CMK (cell line): ENCODE measurements around the gene ARHGAP31.
A peak's percentile ranks its signal among the peaks of the same experiment; 100 is the strongest.

Experiments
- DNase-seq: peaks from one replicate; pipeline ENCODE4 v3.0.0-alpha.2; 2010; ENCODE audit warnings: low read depth

Gene ARHGAP31

DNA sequence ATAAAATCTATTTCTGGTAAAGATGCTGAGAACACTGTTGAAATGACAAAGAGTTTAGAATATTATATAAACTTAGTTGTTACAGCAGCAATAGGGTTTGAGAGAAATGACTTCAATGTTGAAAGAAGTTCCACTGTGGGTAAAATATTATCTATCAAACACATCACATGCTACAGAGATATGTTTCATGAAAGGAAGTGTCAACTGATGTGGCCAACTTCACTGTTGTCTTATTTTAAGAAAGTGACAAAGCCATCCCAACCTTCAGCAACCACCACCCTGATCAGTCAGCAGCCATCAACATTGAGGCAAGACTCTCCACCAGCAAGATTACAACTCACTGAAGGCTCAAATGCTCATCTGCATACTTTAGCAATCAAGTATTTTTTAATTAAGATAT lies 149.0 kb downstream of the ARHGAP31 start:
- DNase-seq: no peak

GRCh38 chr3:119444590-119444989 lies 150.4 kb downstream of the ARHGAP31 start:
- no peak for DNase-seq

DNA sequence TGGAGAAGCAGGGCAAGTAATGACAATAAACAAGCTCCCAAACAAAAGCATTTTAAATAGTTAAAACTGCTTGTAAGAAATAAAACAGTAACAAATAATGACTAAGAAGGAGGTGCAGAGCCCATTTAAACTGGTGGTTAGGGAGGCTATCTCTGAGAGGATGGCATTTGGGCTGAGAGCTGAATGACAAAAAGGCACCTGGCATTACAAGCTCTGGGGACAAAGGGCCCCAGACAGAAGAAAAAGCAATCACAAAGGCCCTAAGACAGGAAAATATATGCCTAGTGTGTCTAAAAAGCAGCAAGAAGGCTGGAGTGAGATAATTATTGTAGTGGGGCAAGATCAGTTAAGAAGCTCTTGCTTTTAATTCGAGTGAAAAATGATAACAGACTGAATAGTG lies 159.6 kb downstream of the ARHGAP31 start:
- DNase-seq: no peak

- no peak for DNase-seq
These were observed 162.3 kb downstream of the ARHGAP31 start for GRCh38 chr3:119456469-119456868.

GRCh38 chr3:119457246-119457645 lies 163.1 kb downstream of the ARHGAP31 start:
- no peak for DNase-seq

DNA sequence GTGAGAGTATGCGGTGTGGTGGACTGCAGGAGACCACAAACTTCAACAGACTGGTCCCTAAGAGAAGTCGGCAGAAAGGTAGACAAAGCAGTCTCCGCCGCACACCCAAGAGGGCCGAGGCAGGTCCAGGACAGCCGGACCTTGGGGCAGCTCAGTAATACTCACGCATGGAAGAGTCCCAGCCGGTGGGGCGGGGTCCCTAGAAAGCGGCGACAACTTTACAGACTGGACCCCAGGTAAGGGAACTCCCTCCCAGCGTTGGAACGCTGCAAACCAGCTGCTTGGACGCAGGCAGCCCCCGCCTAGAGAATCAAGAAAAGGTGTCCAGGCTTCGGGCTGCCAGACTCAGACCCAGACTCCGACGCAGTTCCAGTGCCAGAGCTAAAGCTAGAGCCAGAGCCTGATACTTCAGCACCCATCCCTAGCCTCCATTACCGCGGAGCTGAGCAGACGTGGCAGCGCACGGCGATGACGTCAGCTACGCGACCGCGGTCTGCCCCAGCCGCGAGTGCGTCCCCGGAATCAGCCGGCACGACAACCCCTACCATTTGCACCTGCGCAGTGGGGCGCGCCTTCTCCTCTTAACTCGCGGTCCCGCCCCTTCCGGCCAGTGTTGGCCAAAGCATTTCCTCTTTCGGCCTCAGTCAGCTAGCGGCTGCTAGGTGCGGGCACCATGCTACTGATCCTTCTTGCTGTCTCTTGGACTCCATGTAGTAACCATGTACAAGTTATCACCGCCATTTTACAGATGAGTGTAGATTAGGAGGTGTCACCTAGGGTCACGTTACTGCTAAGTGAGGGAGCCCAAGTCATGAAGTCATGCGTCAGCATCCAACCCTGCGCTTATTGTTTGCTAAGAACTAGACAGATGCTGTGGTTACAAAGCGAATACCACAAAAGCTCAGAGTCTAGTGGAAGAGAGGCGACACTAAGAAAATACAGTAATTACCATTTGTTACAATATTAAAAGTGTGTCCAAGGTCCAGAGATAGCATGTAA lies 169.3 kb downstream of the ARHGAP31 start, which contains the start of gene TMEM39A:
TMEM39A (minus strand) TSS at position 445 of the 999 bp plus-strand sequence. CDS start 1,541 bp downstream, outside the sequence.
- peak; percentile 90 for DNase-seq

- no peak for DNase-seq
These were observed 173.9 kb downstream of the ARHGAP31 start for GRCh38 chr3:119468041-119468440.

GRCh38 chr3:119469418-119470189 lies 175.4 kb downstream of the ARHGAP31 start:
- no peak for DNase-seq
